BE2C (cell line): Measurements from ENCODE around the gene HSD17B14.
"Not testable (repeated sequence)": the region's sequence is repeated elsewhere in the genome, so short reads cannot be mapped to it uniquely, and the experiment has no call there.

Experiments used
- DNase-seq: peaks from one replicate; pipeline ENCODE4 v3.0.0-alpha.2; 2020
- H3K27me3 ChIP-seq: fragments of 250-450 bp; sonication (Bioruptor Pico); 2 replicates; pipeline ENCODE4 v1.5.1; 2020; ENCODE audit warnings: mild to moderate bottlenecking
- H3K36me3 ChIP-seq: fragments of 250-450 bp; sonication (Bioruptor Pico); 2 replicates; pipeline ENCODE4 v1.5.1; 2020; ENCODE audit warnings: mild to moderate bottlenecking
- H3K4me1 ChIP-seq: fragments of 250-450 bp; sonication (Bioruptor Pico); 2 replicates; pipeline ENCODE4 v1.5.1; 2020
- H3K4me3 ChIP-seq: 2 replicates; pipeline ENCODE4 v1.5.1; 2011; ENCODE audit warnings: low read depth, low read length
- H3K9me3 ChIP-seq: fragments of 250-450 bp; sonication (Bioruptor Pico); 2 replicates; pipeline ENCODE4 v1.5.1; 2020
- CTCF ChIP-seq: IDR thresholded peaks from 2 replicates; pipeline ENCODE4 v1.5.1; 2012; ENCODE audit warnings: mild to moderate bottlenecking, low read depth, low read length

The HSD17B14 gene

GRCh38 chr19:48768994-48769713, 67.1 kb downstream of the HSD17B14 start:
- H3K27me3 ChIP-seq, result peaks cover 25% of the 10 kb centered on the region
- no peak for TF ChIP-seq CTCF
- no peak for DNase-seq
- H3K9me3 ChIP-seq, result no peaks in the 10 kb centered on the region
- no peaks in the 10 kb centered on the region for H3K36me3 ChIP-seq
- no peaks in the 10 kb centered on the region for H3K4me1 ChIP-seq
- no peak overlapping the region for H3K4me3 ChIP-seq

GRCh38 chr19:48768171-48768753, 68.0 kb downstream of the HSD17B14 start:
- H3K36me3 ChIP-seq, DNase-seq, H3K4me3 ChIP-seq, H3K4me1 ChIP-seq, H3K9me3 ChIP-seq: not testable (repeated sequence)
- H3K27me3 ChIP-seq, result peaks cover 34% of the 10 kb centered on the region

- peaks cover 46% of the 10 kb centered on the region for H3K27me3 ChIP-seq
- H3K4me3 ChIP-seq, DNase-seq, H3K36me3 ChIP-seq, H3K4me1 ChIP-seq, H3K9me3 ChIP-seq: not testable (repeated sequence)
These were observed 70.5 kb downstream of the HSD17B14 start for GRCh38 chr19:48765816-48766215.
